Measurements from ENCODE around the gene LAMB2. TPM values are rescaled to one million over a fixed set of nuclear protein-coding genes. Genes with fewer than 3 reads are reported as not detected.

Gene LAMB2
- total RNA-seq, 1 experiment from 2014 or later: 121 TPM

- Histone ChIP-seq H3K23me2 (ENCODE audit: insufficient read length, low read depth, low read length, poor library complexity, severe bottlenecking) (peaks cover 14% of the 10 kb centered on the region), H3K23ac (ENCODE audit: insufficient read length, low read depth, low read length) (no peak within 1 kb of the TSS), H3K79me1 (ENCODE audit: insufficient read depth, low read depth, low read length, poor library complexity, severe bottlenecking) (no peaks in the 10 kb centered on the region), H2BK12ac (ENCODE audit: insufficient read length, low read depth, low read length) (no peak within 1 kb of the TSS), H3K56ac (ENCODE audit: insufficient read length, low read depth, low read length) (no peak within 1 kb of the TSS), H4K5ac (ENCODE audit: insufficient read length, low read depth, low read length) (no peak within 1 kb of the TSS), H3K27ac (ENCODE audit: insufficient read length, low read depth, low read length) (no peak within 1 kb of the TSS), H3K9me3 (ENCODE audit: control insufficient read depth, low read depth, low read length) (no peaks in the 10 kb centered on the region), H2BK5ac (ENCODE audit: insufficient read length, low read length) (no peak within 1 kb of the TSS), H2BK15ac (ENCODE audit: low read depth, low read length) (no peak within 1 kb of the TSS), H3K4me1 (ENCODE audit: insufficient read depth, low read length) (peaks cover 6% of the 10 kb centered on the region; the same call in 1 of the 2 replicates), H2AFZ (ENCODE audit: low read length) (no peak within 1 kb of the TSS), H3K79me2 (ENCODE audit: insufficient read depth, low read length) (no peaks in the 10 kb centered on the region), H3K14ac (ENCODE audit: insufficient read depth, low read length) (no peak within 1 kb of the TSS; the same call in 1 of the 2 replicates), H4K8ac (replicated peaks; ENCODE audit: insufficient read length, low read depth, low read length) (no peak within 1 kb of the TSS), H3K4ac (ENCODE audit: low read depth, low read length) (no peak within 1 kb of the TSS), H2AK5ac (ENCODE audit: insufficient read length, low read length) (no peak within 1 kb of the TSS), H3T11ph (ENCODE audit: low read length) (no peak within 1 kb of the TSS), H3K4me2 (ENCODE audit: insufficient read depth, insufficient read length, low read length) (peak within 1 kb of the TSS; percentile 50), H2BK120ac (ENCODE audit: low read depth, low read length, poor library complexity, severe bottlenecking) (no peak within 1 kb of the TSS), H3K27me3 (ENCODE audit: insufficient read depth, low read length) (no peaks in the 10 kb centered on the region), H3K9ac (ENCODE audit: extremely low read depth, insufficient read length, low read length) (no peak within 1 kb of the TSS), H3K18ac (ENCODE audit: insufficient read length, low read depth, low read length) (peak within 1 kb of the TSS; percentile 31), H4K20me1 (ENCODE audit: control insufficient read depth, insufficient read depth, insufficient read length) (no peaks in the 10 kb centered on the region), H4K91ac (ENCODE audit: insufficient read length, low read depth, low read length) (no peak within 1 kb of the TSS), H2BK20ac (ENCODE audit: low read depth, low read length, poor library complexity, severe bottlenecking) (no peak within 1 kb of the TSS)
- peak within 1 kb of the TSS; percentile 26 to 92 (median 54) for H3K27ac Mint-ChIP-seq
- H3K4me3 Mint-ChIP-seq: peak within 1 kb of the TSS; percentile 71 to 86
- peaks cover 0 to 6% (median 3%) of the 10 kb centered on the region in 3 experiments; a peak in 5 of 7 replicates for H3K36me3 Mint-ChIP-seq (ENCODE audit: insufficient read depth in 1 of 3, low read depth in 3 of 3)
- WGBS (ENCODE audit: extremely low coverage, insufficient read length, low lambda C conversion rate): no CpG with 5 or more reads among the region's 57 CpGs
- no peaks in the 10 kb centered on the region; a peak in 1 of 5 replicates for H3K9me3 Mint-ChIP-seq
- DNase-seq: peak; percentile 93
- H3K4me1 Mint-ChIP-seq: peaks cover 25 to 36% of the 10 kb centered on the region in 2 experiments
- TF ChIP-seq CTCF (conservative IDR thresholded peaks at IDR 0.05): peak; percentile 99
- peaks cover 28% of the 10 kb centered on the region for H3K27me3 Mint-ChIP-seq (ENCODE audit: low read depth)
These were observed 38.4 kb upstream of the LAMB2 start, which contains the start of gene KLHDC8B for GRCh38 chr3:49171119-49171774. KLHDC8B (plus strand) TSS chr3:49171598; CDS start chr3:49172770, 1,172 bp downstream.
